Osteoblast (primary cell): ENCODE data around the gene STARD10. TPM values are rescaled to one million over a fixed set of nuclear protein-coding genes. Genes with fewer than 3 reads are reported as not detected.

Experiments
- DNase-seq: peaks from one replicate; pipeline ENCODE4 v3.0.0; 2011; ENCODE audit warnings: low spot score, mixed read lengths; ENCODE audit not compliant: insufficient read length; ENCODE audit errors: missing footprints
- H2AFZ ChIP-seq: 2 replicates; pipeline ENCODE4 v1.6.0; 2011; ENCODE audit warnings: mild to moderate bottlenecking, low read length
- H3K27ac ChIP-seq: 2 replicates; pipeline ENCODE4 v1.5.1; 2011; ENCODE audit warnings: mild to moderate bottlenecking, low read depth, low read length, moderate library complexity
- H3K27me3 ChIP-seq: 2 replicates; pipeline ENCODE4 v1.6.0; 2012; ENCODE audit warnings: mild to moderate bottlenecking, control low read depth, inconsistent platforms, low read length, moderate library complexity; ENCODE audit not compliant: insufficient read depth
- H3K36me3 ChIP-seq: 2 replicates; pipeline ENCODE4 v1.5.1; 2011; ENCODE audit warnings: mild to moderate bottlenecking, low read length, control low read depth, moderate library complexity; ENCODE audit not compliant: insufficient read depth
- H3K4me1 ChIP-seq: 2 replicates; pipeline ENCODE4 v1.5.1; 2011; ENCODE audit warnings: mild to moderate bottlenecking, low read length, control low read depth, moderate library complexity; ENCODE audit not compliant: insufficient read depth
- H3K4me2 ChIP-seq: 2 replicates; pipeline ENCODE4 v1.6.0; 2011; ENCODE audit warnings: mild to moderate bottlenecking, low read length; ENCODE audit not compliant: insufficient read depth
- H3K4me3 ChIP-seq: fragments of 200-600 bp; sonication (generic); 3 replicates; pipeline ENCODE4 v1.5.1; 2012; ENCODE audit warnings: mild to moderate bottlenecking, low read length, inconsistent platforms; ENCODE audit not compliant: insufficient read depth
- H3K79me2 ChIP-seq: 2 replicates; pipeline ENCODE4 v1.6.0; 2012; ENCODE audit warnings: mild to moderate bottlenecking, low read length, control low read depth, inconsistent platforms; ENCODE audit not compliant: insufficient read depth
- H3K9me3 ChIP-seq: 2 replicates; pipeline ENCODE4 v1.5.1; 2011; ENCODE audit warnings: low read depth, low read length, control low read depth
- H4K20me1 ChIP-seq: 2 replicates; pipeline ENCODE4 v1.6.0; 2012; ENCODE audit warnings: mild to moderate bottlenecking, low read length, control low read depth; ENCODE audit not compliant: insufficient read depth
- total RNA-seq: library from RNA; depleted of rRNA; stranded (reverse); fragments of >200 nt; gene quantifications from 2 replicates; pipeline ENCODE4 v1.2.3, GENCODE V29; 2012
- TF ChIP-seq, protein P1 (sequence below): IDR thresholded peaks from 2 replicates; pipeline ENCODE4 v1.5.1; 2011; ENCODE audit warnings: mild to moderate bottlenecking, low read depth, low read length, moderate library complexity; ENCODE audit errors: extremely low read depth

STARD10 gene
- total RNA-seq, 1 donor: 25.7 TPM

DNA sequence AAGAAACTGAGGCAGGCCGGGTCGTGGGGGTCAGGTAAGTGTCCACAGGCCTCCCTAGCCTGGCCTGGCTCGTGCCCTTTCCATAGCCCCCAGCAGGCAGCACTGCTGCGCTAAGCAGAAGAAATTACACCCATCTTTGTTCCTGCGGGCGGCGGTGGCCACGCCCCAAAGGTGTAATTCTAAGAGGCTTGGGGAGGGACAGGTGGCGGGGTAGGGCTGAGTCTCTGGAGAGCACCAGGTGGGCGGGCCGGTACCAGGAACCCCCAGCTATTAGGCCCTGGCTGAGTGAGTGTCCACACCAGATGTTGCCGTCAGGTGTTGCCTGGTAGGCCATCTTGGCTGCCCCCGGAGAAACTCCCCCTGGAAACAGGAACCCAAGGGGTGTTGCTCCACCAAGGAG is 29.3 kb downstream of the STARD10 start:
- Histone ChIP-seq H4K20me1 (no peaks in the 10 kb centered on the region), H3K27me3 (no peaks in the 10 kb centered on the region), H3K4me1 (peaks cover 2% of the 10 kb centered on the region), H3K4me2 (no peak overlapping the region), H3K27ac (no peak overlapping the region), H3K36me3 (no peaks in the 10 kb centered on the region), H3K79me2 (no peaks in the 10 kb centered on the region), H3K9me3 (no peaks in the 10 kb centered on the region), H2AFZ (no peak overlapping the region), H3K4me3 (no peak overlapping the region)
- TF ChIP-seq, protein P1, sequence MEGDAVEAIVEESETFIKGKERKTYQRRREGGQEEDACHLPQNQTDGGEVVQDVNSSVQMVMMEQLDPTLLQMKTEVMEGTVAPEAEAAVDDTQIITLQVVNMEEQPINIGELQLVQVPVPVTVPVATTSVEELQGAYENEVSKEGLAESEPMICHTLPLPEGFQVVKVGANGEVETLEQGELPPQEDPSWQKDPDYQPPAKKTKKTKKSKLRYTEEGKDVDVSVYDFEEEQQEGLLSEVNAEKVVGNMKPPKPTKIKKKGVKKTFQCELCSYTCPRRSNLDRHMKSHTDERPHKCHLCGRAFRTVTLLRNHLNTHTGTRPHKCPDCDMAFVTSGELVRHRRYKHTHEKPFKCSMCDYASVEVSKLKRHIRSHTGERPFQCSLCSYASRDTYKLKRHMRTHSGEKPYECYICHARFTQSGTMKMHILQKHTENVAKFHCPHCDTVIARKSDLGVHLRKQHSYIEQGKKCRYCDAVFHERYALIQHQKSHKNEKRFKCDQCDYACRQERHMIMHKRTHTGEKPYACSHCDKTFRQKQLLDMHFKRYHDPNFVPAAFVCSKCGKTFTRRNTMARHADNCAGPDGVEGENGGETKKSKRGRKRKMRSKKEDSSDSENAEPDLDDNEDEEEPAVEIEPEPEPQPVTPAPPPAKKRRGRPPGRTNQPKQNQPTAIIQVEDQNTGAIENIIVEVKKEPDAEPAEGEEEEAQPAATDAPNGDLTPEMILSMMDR: no peak
- DNase-seq: no peak

GRCh38 chr11:72763823-72764222 is 30.0 kb downstream of the STARD10 start:
- Histone ChIP-seq H3K4me2 (no peak overlapping the region), H3K27me3 (no peaks in the 10 kb centered on the region), H2AFZ (no peak overlapping the region), H3K4me3 (no peak overlapping the region), H4K20me1 (no peaks in the 10 kb centered on the region), H3K27ac (no peak overlapping the region), H3K79me2 (no peaks in the 10 kb centered on the region), H3K36me3 (no peaks in the 10 kb centered on the region), H3K4me1 (peaks cover 7% of the 10 kb centered on the region), H3K9me3 (no peaks in the 10 kb centered on the region)
- DNase-seq: no peak
- TF ChIP-seq, protein P1: no peak

GRCh38 chr11:72762641-72763304 is 31.1 kb downstream of the STARD10 start:
- Histone ChIP-seq H4K20me1 (no peaks in the 10 kb centered on the region), H3K36me3 (no peaks in the 10 kb centered on the region), H3K27me3 (no peaks in the 10 kb centered on the region), H3K27ac (no peak overlapping the region), H3K9me3 (no peaks in the 10 kb centered on the region), H3K4me3 (no peak overlapping the region), H3K4me2 (no peak overlapping the region), H2AFZ (no peak overlapping the region), H3K79me2 (no peaks in the 10 kb centered on the region), H3K4me1 (peaks cover 16% of the 10 kb centered on the region)
- TF ChIP-seq, protein P1: no peak
- no peak for DNase-seq

GRCh38 chr11:72760539-72761405 is 33.1 kb downstream of the STARD10 start:
- H3K4me1 ChIP-seq: peaks cover 16% of the 10 kb centered on the region
- DNase-seq: no peak
- TF ChIP-seq, protein P1: no peak
- H3K4me2 ChIP-seq: no peak overlapping the region
- H3K79me2 ChIP-seq: no peaks in the 10 kb centered on the region
- no peaks in the 10 kb centered on the region for H3K36me3 ChIP-seq
- H3K4me3 ChIP-seq: no peak overlapping the region
- no peaks in the 10 kb centered on the region for H4K20me1 ChIP-seq
- no peaks in the 10 kb centered on the region for H3K27me3 ChIP-seq
- no peak overlapping the region for H3K27ac ChIP-seq
- no peak overlapping the region for H2AFZ ChIP-seq
- no peaks in the 10 kb centered on the region for H3K9me3 ChIP-seq
